ENCODE data around the gene CDKN1C.

- no peak for TF ChIP-seq CTCF (conservative IDR thresholded peaks at IDR 0.05; ENCODE audit: low read depth, low read length)
- no peak for TF ChIP-seq EZH2 (IDR thresholded peaks at IDR 0.05; ENCODE audit: borderline replicate concordance, low read depth, low read length, poor library complexity, severe bottlenecking)
These were observed 39.1 kb downstream of the CDKN1C start for GRCh38 chr11:2846470-2846869.
